H1 (cell line): ENCODE data around the gene GRID1.

Experiments used
- ATF2 ChIP-seq: IDR thresholded peaks from 2 replicates; pipeline ENCODE4 v1.6.1; 2012; ENCODE audit warnings: low read length, inconsistent platforms
- BRCA1 ChIP-seq: IDR thresholded peaks from 2 replicates; pipeline ENCODE4 v1.6.1; 2012; ENCODE audit warnings: low read depth, low read length, improper control_type of control experiment
- EP300 ChIP-seq, 2 experiments: IDR thresholded peaks; 1 replicate in 1 of 2; 2 replicates in 1 of 2; pipeline ENCODE4 v1.6.1; 2011 to 2012; ENCODE audit warnings: low read depth in 2 of 2, low read length in 2 of 2, mild to moderate bottlenecking in 2 of 2, borderline replicate concordance in 1 of 2, inconsistent platforms in 1 of 2, moderate library complexity in 1 of 2
- POLR2A ChIP-seq, 2 experiments: IDR thresholded peaks; 1 replicate in 1 of 2; 2 replicates in 1 of 2; pipeline ENCODE4 v1.6.1; 2011; ENCODE audit warnings: low read depth in 2 of 2, low read length in 2 of 2, mild to moderate bottlenecking in 2 of 2; ENCODE audit errors: control extremely low read depth in 1 of 2
- POLR2AphosphoS5 ChIP-seq: IDR thresholded peaks from 2 replicates; pipeline ENCODE4 v1.6.1; 2011; ENCODE audit warnings: low read depth, low read length
- YY1 ChIP-seq: IDR thresholded peaks from 2 replicates; pipeline ENCODE4 v1.6.1; 2011; ENCODE audit warnings: low read depth, mild to moderate bottlenecking, low read length
- ZNF274 ChIP-seq: IDR thresholded peaks from 2 replicates; pipeline ENCODE4 v1.7.0; 2012; ENCODE audit warnings: low read length, borderline replicate concordance; ENCODE audit errors: extremely low read depth
- TF ChIP-seq, protein P1 (sequence below), 3 experiments: IDR thresholded peaks; 1 replicate in 2 of 3; 2 replicates in 1 of 3; pipeline versions ENCODE4 v1.5.1 to v1.6.1; 2011; ENCODE audit warnings: low read length in 3 of 3, mild to moderate bottlenecking in 3 of 3, inconsistent platforms in 2 of 3, low read depth in 1 of 3, moderate library complexity in 1 of 3; ENCODE audit not compliant: insufficient read depth in 1 of 3; ENCODE audit errors: control extremely low read depth in 1 of 3

DNA sequence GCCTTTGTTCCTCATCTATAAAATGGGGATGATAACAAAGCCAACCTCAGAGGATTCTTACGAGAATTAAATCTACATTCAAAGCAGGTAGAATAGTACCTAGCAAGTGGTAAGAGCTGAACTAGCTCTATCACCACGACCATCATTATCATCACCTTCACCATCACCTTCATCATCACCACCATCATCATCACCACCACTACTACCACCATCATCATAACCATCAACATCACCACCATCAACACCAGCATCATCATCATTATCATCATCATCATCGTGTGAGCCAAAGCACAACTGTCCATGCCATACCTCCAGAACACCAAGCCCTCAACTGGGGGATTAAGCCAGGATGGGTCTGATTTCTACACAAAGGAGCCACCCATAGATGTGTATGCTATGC, 206.8 kb downstream of the GRID1 start:
- TF ChIP-seq POLR2A (IDR thresholded peaks at IDR 0.05; ENCODE audit: control extremely low read depth in 1 of 2, low read depth in 2 of 2, low read length in 2 of 2) (no peak), EP300 (IDR thresholded peaks at IDR 0.05; ENCODE audit: borderline replicate concordance in 1 of 2, low read depth in 2 of 2, low read length in 2 of 2) (no peak), YY1 (no peak), ZNF274 (no peak), BRCA1 (no peak), POLR2AphosphoS5 (no peak), ATF2 (no peak)
- TF ChIP-seq, protein P1, sequence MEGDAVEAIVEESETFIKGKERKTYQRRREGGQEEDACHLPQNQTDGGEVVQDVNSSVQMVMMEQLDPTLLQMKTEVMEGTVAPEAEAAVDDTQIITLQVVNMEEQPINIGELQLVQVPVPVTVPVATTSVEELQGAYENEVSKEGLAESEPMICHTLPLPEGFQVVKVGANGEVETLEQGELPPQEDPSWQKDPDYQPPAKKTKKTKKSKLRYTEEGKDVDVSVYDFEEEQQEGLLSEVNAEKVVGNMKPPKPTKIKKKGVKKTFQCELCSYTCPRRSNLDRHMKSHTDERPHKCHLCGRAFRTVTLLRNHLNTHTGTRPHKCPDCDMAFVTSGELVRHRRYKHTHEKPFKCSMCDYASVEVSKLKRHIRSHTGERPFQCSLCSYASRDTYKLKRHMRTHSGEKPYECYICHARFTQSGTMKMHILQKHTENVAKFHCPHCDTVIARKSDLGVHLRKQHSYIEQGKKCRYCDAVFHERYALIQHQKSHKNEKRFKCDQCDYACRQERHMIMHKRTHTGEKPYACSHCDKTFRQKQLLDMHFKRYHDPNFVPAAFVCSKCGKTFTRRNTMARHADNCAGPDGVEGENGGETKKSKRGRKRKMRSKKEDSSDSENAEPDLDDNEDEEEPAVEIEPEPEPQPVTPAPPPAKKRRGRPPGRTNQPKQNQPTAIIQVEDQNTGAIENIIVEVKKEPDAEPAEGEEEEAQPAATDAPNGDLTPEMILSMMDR (IDR thresholded peaks at IDR 0.05; ENCODE audit: control extremely low read depth in 1 of 3, insufficient read depth in 1 of 3, low read depth in 1 of 3, low read length in 3 of 3): no peak
